ENCODE data around the gene ZMYND19.

Gene ZMYND19

DNA sequence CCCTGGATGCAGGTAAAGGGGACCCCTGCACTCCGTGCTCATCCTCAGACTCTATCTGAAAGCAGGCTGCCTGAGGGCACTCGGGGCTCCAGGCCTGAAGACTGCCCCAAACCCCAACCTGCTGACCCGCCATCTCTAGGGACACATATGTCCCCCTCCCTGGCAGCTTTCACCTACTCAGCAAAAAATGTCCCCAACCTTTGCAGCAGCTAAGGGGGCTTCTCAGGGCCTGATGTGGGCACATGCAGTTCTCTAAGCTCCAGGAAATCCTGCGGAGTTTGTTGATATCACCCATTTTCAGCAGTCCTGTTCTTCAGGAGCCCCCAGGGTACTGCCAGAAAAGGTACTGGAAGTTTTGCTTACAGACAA is 9.4 kb downstream of the ZMYND19 start:
- TF ChIP-seq, protein P1, sequence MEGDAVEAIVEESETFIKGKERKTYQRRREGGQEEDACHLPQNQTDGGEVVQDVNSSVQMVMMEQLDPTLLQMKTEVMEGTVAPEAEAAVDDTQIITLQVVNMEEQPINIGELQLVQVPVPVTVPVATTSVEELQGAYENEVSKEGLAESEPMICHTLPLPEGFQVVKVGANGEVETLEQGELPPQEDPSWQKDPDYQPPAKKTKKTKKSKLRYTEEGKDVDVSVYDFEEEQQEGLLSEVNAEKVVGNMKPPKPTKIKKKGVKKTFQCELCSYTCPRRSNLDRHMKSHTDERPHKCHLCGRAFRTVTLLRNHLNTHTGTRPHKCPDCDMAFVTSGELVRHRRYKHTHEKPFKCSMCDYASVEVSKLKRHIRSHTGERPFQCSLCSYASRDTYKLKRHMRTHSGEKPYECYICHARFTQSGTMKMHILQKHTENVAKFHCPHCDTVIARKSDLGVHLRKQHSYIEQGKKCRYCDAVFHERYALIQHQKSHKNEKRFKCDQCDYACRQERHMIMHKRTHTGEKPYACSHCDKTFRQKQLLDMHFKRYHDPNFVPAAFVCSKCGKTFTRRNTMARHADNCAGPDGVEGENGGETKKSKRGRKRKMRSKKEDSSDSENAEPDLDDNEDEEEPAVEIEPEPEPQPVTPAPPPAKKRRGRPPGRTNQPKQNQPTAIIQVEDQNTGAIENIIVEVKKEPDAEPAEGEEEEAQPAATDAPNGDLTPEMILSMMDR (IDR thresholded peaks at IDR 0.05; ENCODE audit: insufficient read depth, low read length, poor library complexity, severe bottlenecking): no peak
- Histone ChIP-seq H3K27me3 (replicated peaks; ENCODE audit: control insufficient read depth, insufficient read depth, low read length) (no peaks in the 10 kb centered on the region), H3K36me3 (ENCODE audit: control insufficient read depth, insufficient read depth, low read length) (peaks cover 17% of the 10 kb centered on the region), H3K4me3 (replicated peaks; ENCODE audit: low read depth, low read length) (no peak overlapping the region)
- DNase-seq (ENCODE audit: extremely low read depth, insufficient read length): no peak

DNA sequence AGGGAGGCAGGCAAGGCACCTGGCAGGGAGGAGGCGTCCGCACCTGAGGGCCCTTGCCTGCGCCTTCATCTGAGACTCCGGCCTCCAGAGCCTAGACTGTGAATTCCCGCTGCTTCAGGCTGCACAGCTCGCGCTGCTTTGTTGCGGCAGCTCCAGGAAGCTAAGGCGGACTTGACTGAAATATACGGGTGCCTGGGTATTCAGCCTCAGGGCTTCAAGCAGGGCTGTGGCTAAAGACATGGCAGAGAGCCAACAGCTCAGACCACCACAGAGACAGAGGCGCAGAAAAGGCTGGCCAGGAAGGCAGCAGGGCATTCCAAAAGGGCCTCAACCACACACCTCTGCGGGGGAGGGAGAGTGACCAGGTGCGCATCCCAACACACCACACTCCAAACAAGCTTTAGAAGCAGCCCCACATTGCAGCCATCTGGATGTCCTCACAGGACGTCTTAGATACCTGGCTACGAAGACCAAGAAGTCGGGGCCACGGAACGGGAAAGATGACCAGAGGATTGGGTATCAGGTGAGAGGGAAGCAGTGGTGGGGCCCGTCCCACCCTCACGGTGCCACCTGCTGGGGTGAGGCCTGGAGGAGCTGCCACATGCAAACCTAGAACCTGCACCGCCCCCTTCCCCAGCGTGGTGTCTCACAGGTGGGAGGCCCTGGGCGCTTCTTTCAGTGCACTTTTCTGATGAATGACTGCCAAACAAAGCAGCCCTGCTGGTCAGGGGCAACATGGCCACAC is 9.9 kb downstream of the ZMYND19 start:
- TF ChIP-seq, protein P1 (IDR thresholded peaks at IDR 0.05; ENCODE audit: insufficient read depth, low read length, poor library complexity, severe bottlenecking): no peak
- H3K36me3 ChIP-seq (ENCODE audit: control insufficient read depth, insufficient read depth, low read length): peaks cover 14% of the 10 kb centered on the region
- H3K4me3 ChIP-seq (replicated peaks; ENCODE audit: low read depth, low read length): no peak overlapping the region
- no peak for DNase-seq (ENCODE audit: extremely low read depth, insufficient read length)
- no peaks in the 10 kb centered on the region for H3K27me3 ChIP-seq (replicated peaks; ENCODE audit: control insufficient read depth, insufficient read depth, low read length)

DNA sequence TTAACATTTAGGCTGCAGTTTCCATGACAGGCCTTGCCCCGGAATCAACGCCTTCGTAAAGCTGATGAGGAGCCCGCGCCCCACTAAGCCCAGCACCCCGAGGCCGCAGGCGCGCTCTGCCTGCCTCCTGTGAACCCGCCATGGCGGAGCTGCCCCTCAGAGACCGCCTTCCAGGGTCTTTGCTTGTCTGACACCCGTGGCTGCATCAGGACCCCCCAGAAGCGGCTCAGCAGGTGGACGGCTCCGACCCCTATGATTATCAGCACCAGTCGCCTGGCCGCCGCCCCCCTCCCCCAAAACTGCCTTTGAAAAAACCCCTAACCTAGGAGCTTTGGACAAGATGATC is 11.1 kb downstream of the ZMYND19 start:
- TF ChIP-seq, protein P1 (IDR thresholded peaks at IDR 0.05; ENCODE audit: insufficient read depth, low read length, poor library complexity, severe bottlenecking): no peak
- Histone ChIP-seq H3K36me3 (ENCODE audit: control insufficient read depth, insufficient read depth, low read length) (peaks cover 20% of the 10 kb centered on the region), H3K4me3 (replicated peaks; ENCODE audit: low read depth, low read length) (peak overlapping the region; percentile 51), H3K27me3 (replicated peaks; ENCODE audit: control insufficient read depth, insufficient read depth, low read length) (no peaks in the 10 kb centered on the region)
- no peak for DNase-seq (ENCODE audit: extremely low read depth, insufficient read length)

DNA sequence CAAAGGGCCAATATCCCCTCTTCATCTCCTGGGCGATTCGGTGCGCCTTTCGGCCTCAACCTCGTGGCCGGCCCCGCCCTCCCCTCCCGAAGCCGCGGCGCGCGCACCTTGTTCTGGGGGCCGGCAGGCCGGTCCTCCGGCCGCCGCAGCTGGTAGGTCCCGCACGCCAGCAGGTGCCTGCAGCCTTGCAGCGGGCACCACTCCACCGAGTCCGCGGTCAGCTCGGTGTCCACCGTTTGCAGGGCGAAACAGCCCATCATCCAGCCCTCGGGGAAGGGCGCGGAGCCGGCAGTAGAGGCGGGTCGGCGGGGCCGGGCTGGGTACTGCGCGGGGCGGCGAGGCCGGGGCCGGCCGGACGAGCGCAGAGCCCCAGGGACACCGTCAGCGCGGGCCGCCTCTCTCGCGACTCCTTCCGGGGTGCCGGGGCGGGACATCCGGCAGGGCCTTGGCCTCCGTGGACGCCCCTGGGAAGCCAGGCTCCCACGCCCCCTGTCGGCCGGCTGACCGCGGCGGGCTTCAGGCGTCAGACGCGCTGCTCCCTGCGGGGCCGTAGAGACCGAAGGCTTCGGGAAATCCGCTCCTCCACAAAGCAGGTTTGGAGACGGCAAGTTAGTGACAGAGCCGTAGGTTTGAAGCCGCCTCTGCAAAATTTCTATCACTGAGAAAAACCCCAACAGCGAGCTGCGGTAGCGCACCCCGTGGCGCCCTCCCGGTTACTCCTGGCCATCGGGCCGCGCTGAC is 11.6 kb downstream of the ZMYND19 start, which contains the start of gene DPH7:
TSS of gene DPH7 (minus strand) at position 408 of the 741 bp plus-strand sequence. CDS start at position 260, 148 bp downstream.
- Histone ChIP-seq H3K36me3 (ENCODE audit: control insufficient read depth, insufficient read depth, low read length) (peaks cover 21% of the 10 kb centered on the region), H3K27me3 (replicated peaks; ENCODE audit: control insufficient read depth, insufficient read depth, low read length) (no peaks in the 10 kb centered on the region), H3K4me3 (replicated peaks; ENCODE audit: low read depth, low read length) (peak within 1 kb of the TSS; percentile 93)
- peak; percentile 92 for DNase-seq (ENCODE audit: extremely low read depth, insufficient read length)
- TF ChIP-seq, protein P1 (IDR thresholded peaks at IDR 0.05; ENCODE audit: insufficient read depth, low read length, poor library complexity, severe bottlenecking): peak; percentile 92

DNA sequence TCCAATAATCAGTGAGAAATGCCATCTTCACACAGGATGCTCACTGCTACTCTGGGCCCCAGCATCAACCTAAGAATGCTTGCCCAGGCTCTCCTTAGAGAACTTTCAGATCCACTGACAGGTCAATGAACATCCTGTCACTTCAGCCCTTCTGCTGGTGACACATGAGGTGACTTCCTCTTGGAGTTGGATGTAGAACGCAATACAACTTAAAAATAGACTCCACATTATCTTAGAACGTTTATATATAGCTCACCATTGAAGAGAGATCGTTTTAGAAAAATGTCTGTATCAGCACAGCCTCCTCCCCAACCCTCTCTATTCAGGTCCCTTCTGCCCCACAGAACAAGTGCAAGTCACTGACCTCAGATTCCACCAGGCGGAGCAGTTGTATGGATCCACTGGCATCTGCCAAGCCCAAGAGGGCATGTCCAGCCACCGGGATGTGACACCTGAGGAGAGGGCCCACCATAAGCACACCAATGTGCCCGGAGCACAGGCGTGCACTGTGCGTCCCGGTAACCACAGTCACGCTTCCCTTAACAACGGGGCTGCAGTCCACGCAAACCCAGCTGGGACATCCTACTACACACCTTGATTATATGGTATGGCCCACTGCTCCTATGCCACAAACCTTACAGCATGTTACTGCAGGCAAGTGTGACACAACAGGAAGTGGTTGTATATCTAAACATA is 14.4 kb downstream of the ZMYND19 start:
- TF ChIP-seq, protein P1 (IDR thresholded peaks at IDR 0.05; ENCODE audit: insufficient read depth, low read length, poor library complexity, severe bottlenecking): peak; percentile 37
- Histone ChIP-seq H3K36me3 (ENCODE audit: control insufficient read depth, insufficient read depth, low read length) (peaks cover 19% of the 10 kb centered on the region), H3K27me3 (replicated peaks; ENCODE audit: control insufficient read depth, insufficient read depth, low read length) (no peaks in the 10 kb centered on the region), H3K4me3 (replicated peaks; ENCODE audit: low read depth, low read length) (peak overlapping the region; percentile 22)
- DNase-seq (ENCODE audit: extremely low read depth, insufficient read length): peak; percentile 64
